ENCODE results near the gene MIER2.

The MIER2 gene

GRCh38 chr19:324716-325115 is 19.9 kb downstream of the MIER2 start:
- DNase-seq (ENCODE audit: low read depth in 1 of 2, low spot score in 1 of 2): no peak
- Histone ChIP-seq H3K4me3 (replicated peaks; ENCODE audit: insufficient read depth, low read length) (no peak overlapping the region), H3K27ac (replicated peaks) (no peak overlapping the region), H3K27me3 (ENCODE audit: insufficient read depth, poor library complexity, severe bottlenecking) (no peaks in the 10 kb centered on the region)
- TF ChIP-seq SPI1 (IDR thresholded peaks at IDR 0.05; ENCODE audit: borderline replicate concordance, low read depth) (no peak), GABPA (IDR thresholded peaks at IDR 0.05; ENCODE audit: low read depth) (no peak), POLR2AphosphoS5 (IDR thresholded peaks at IDR 0.05; ENCODE audit: low read depth) (no peak), REST (IDR thresholded peaks at IDR 0.05; ENCODE audit: insufficient replicate concordance, low read depth) (no peak)
- TF ChIP-seq, protein P1, sequence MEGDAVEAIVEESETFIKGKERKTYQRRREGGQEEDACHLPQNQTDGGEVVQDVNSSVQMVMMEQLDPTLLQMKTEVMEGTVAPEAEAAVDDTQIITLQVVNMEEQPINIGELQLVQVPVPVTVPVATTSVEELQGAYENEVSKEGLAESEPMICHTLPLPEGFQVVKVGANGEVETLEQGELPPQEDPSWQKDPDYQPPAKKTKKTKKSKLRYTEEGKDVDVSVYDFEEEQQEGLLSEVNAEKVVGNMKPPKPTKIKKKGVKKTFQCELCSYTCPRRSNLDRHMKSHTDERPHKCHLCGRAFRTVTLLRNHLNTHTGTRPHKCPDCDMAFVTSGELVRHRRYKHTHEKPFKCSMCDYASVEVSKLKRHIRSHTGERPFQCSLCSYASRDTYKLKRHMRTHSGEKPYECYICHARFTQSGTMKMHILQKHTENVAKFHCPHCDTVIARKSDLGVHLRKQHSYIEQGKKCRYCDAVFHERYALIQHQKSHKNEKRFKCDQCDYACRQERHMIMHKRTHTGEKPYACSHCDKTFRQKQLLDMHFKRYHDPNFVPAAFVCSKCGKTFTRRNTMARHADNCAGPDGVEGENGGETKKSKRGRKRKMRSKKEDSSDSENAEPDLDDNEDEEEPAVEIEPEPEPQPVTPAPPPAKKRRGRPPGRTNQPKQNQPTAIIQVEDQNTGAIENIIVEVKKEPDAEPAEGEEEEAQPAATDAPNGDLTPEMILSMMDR (IDR thresholded peaks at IDR 0.05; ENCODE audit: insufficient read depth, low read length): no peak

GRCh38 chr19:322616-323015 is 22.0 kb downstream of the MIER2 start:
- no peak for DNase-seq (ENCODE audit: low read depth in 1 of 2, low spot score in 1 of 2)
- Histone ChIP-seq H3K4me3 (replicated peaks; ENCODE audit: insufficient read depth, low read length) (no peak overlapping the region), H3K27ac (replicated peaks) (no peak overlapping the region), H3K27me3 (ENCODE audit: insufficient read depth, poor library complexity, severe bottlenecking) (no peaks in the 10 kb centered on the region)
- TF ChIP-seq SPI1 (IDR thresholded peaks at IDR 0.05; ENCODE audit: borderline replicate concordance, low read depth) (no peak), GABPA (IDR thresholded peaks at IDR 0.05; ENCODE audit: low read depth) (no peak), POLR2AphosphoS5 (IDR thresholded peaks at IDR 0.05; ENCODE audit: low read depth) (no peak), REST (IDR thresholded peaks at IDR 0.05; ENCODE audit: insufficient replicate concordance, low read depth) (no peak)
- TF ChIP-seq, protein P1 (IDR thresholded peaks at IDR 0.05; ENCODE audit: insufficient read depth, low read length): no peak

GRCh38 chr19:318509-318774 is 26.2 kb downstream of the MIER2 start:
- Histone ChIP-seq H3K27ac (replicated peaks) (no peak overlapping the region), H3K27me3 (ENCODE audit: insufficient read depth, poor library complexity, severe bottlenecking) (no peaks in the 10 kb centered on the region), H3K4me3 (replicated peaks; ENCODE audit: insufficient read depth, low read length) (no peak overlapping the region)
- TF ChIP-seq, protein P1 (IDR thresholded peaks at IDR 0.05; ENCODE audit: insufficient read depth, low read length): no peak
- TF ChIP-seq GABPA (IDR thresholded peaks at IDR 0.05; ENCODE audit: low read depth) (no peak), POLR2AphosphoS5 (IDR thresholded peaks at IDR 0.05; ENCODE audit: low read depth) (no peak), SPI1 (IDR thresholded peaks at IDR 0.05; ENCODE audit: borderline replicate concordance, low read depth) (no peak), REST (IDR thresholded peaks at IDR 0.05; ENCODE audit: insufficient replicate concordance, low read depth) (no peak)
- DNase-seq (ENCODE audit: low read depth in 1 of 2, low spot score in 1 of 2): no peak
